Measurements from ENCODE around the gene OBI1. TPM values are rescaled to one million over a fixed set of nuclear protein-coding genes. Genes with fewer than 3 reads are reported as not detected.

The OBI1 gene
- total RNA-seq (10 to 100 TPM in 1 of 4 donors, 1 to 10 TPM in 3; 8.5 to 11.0 (median 9.6) TPM), polyA plus RNA-seq (5.6 TPM)
- long read RNA-seq, donor 1, transcript RNF219-201 (6 exons, 3,529 nt), result major isoform, 41 of 45 reads
- long read RNA-seq, donor 1, partial matches to known transcripts, result 0 of 45 reads
- long read RNA-seq, donor 1, other reads (novel, unspliced or antisense), result 4 of 45 reads
- long read RNA-seq, donor 2, transcript RNF219-201 (6 exons, 3,529 nt), result major isoform, 11 of 12 reads
- long read RNA-seq, donor 2, partial matches to known transcripts, result 0 of 12 reads
- long read RNA-seq, donor 2, other reads (novel, unspliced or antisense), result 1 of 12 reads
- long read RNA-seq, donor 3, transcript RNF219-201 (6 exons, 3,529 nt), result major isoform, 54 of 58 reads
- long read RNA-seq, donor 3, partial matches to known transcripts, result 0 of 58 reads
- long read RNA-seq, donor 3, other reads (novel, unspliced or antisense), result 4 of 58 reads
- long read RNA-seq, donor 4, transcript RNF219-201 (6 exons, 3,529 nt), result major isoform, 13 of 16 reads
- long read RNA-seq, donor 4, partial matches to known transcripts, result 0 of 16 reads
- long read RNA-seq, donor 4, other reads (novel, unspliced or antisense), result 3 of 16 reads

GRCh38 chr13:78658630-78659449 is at the start of gene OBI1:
Gene OBI1 (minus strand): TSS chr13:78659155. CDS start chr13:78659120, 35 bp downstream.
- Histone ChIP-seq H3K27ac (ENCODE audit: low read length) (peak within 1 kb of the TSS; percentile 26), H3K4me3 (ENCODE audit: low read length) (peak within 1 kb of the TSS; percentile 58), H3K9me3 (ENCODE audit: control insufficient read depth, low read length) (no peaks in the 10 kb centered on the region), H3K27me3 (ENCODE audit: control insufficient read depth, insufficient read depth) (no peaks in the 10 kb centered on the region), H3K4me1 (ENCODE audit: control insufficient read depth, insufficient read depth, low read length) (peaks cover 2% of the 10 kb centered on the region)
- WGBS, result under 1% methylated on average over 67 of the region's 67 CpGs
- DNase-seq (peak; percentile 92 to 97 (median 96)), ATAC-seq (peak; percentile 99)
- intact Hi-C loops (cut with DNase I), result no loop called here

GRCh38 chr13:78701383-78701782 is 42.4 kb upstream of the OBI1 start:
- intact Hi-C loops (cut with DNase I), result no loop called here
- Histone ChIP-seq H3K4me1 (ENCODE audit: control insufficient read depth, insufficient read depth, low read length) (no peaks in the 10 kb centered on the region), H3K27me3 (ENCODE audit: control insufficient read depth, insufficient read depth) (no peaks in the 10 kb centered on the region), H3K9me3 (ENCODE audit: control insufficient read depth, low read length) (no peaks in the 10 kb centered on the region), H3K27ac (ENCODE audit: low read length) (no peak overlapping the region), H3K4me3 (ENCODE audit: low read length) (no peak overlapping the region)
- ATAC-seq, result no peak
- WGBS, result 31% methylated on average over 1 of the region's 1 CpG
- no peak for DNase-seq

- DNase-seq (no peak), ATAC-seq (no peak)
- intact Hi-C loops (cut with DNase I), result no loop called here
- Histone ChIP-seq H3K27me3 (ENCODE audit: control insufficient read depth, insufficient read depth) (no peaks in the 10 kb centered on the region), H3K4me3 (ENCODE audit: low read length) (no peak overlapping the region), H3K27ac (ENCODE audit: low read length) (no peak overlapping the region), H3K4me1 (ENCODE audit: control insufficient read depth, insufficient read depth, low read length) (no peaks in the 10 kb centered on the region), H3K9me3 (ENCODE audit: control insufficient read depth, low read length) (no peaks in the 10 kb centered on the region)
- 35% methylated on average over 3 of the region's 3 CpGs for WGBS
Measured at GRCh38 chr13:78700121-78700910, 41.4 kb upstream of the OBI1 start.

- Histone ChIP-seq H3K27me3 (ENCODE audit: control insufficient read depth, insufficient read depth) (no peaks in the 10 kb centered on the region), H3K4me3 (ENCODE audit: low read length) (no peak overlapping the region), H3K9me3 (ENCODE audit: control insufficient read depth, low read length) (peaks cover 1% of the 10 kb centered on the region), H3K27ac (ENCODE audit: low read length) (no peak overlapping the region), H3K4me1 (ENCODE audit: control insufficient read depth, insufficient read depth, low read length) (no peaks in the 10 kb centered on the region)
- ATAC-seq, result no peak
- DNase-seq, result no peak
- WGBS, result 29% methylated on average over 2 of the region's 2 CpGs
- intact Hi-C loops (cut with DNase I), result no loop called here
Measured at GRCh38 chr13:78689011-78689410, 30.1 kb upstream of the OBI1 start.

- no peak for DNase-seq
- H3K9me3 ChIP-seq (ENCODE audit: control insufficient read depth, low read length), result peaks cover 2% of the 10 kb centered on the region
- no peak overlapping the region for H3K27ac ChIP-seq (ENCODE audit: low read length)
- intact Hi-C loops (cut with DNase I), result no loop called here
- ATAC-seq, result no peak
- H3K27me3 ChIP-seq (ENCODE audit: control insufficient read depth, insufficient read depth), result no peaks in the 10 kb centered on the region
- 84% methylated on average over 4 of the region's 4 CpGs for WGBS
- H3K4me1 ChIP-seq (ENCODE audit: control insufficient read depth, insufficient read depth, low read length), result no peaks in the 10 kb centered on the region
- H3K4me3 ChIP-seq (ENCODE audit: low read length), result no peak overlapping the region
Measured at GRCh38 chr13:78686461-78686860, 27.5 kb upstream of the OBI1 start.

- Histone ChIP-seq H3K4me3 (ENCODE audit: low read length) (no peak overlapping the region), H3K27me3 (ENCODE audit: control insufficient read depth, insufficient read depth) (no peaks in the 10 kb centered on the region), H3K4me1 (ENCODE audit: control insufficient read depth, insufficient read depth, low read length) (no peaks in the 10 kb centered on the region), H3K9me3 (ENCODE audit: control insufficient read depth, low read length) (peaks cover 2% of the 10 kb centered on the region), H3K27ac (ENCODE audit: low read length) (no peak overlapping the region)
- WGBS, result 50% methylated on average over 6 of the region's 6 CpGs
- ATAC-seq (no peak), DNase-seq (no peak)
- intact Hi-C loops (cut with DNase I), result no loop called here
Measured at GRCh38 chr13:78680576-78681350, 21.8 kb upstream of the OBI1 start.

GRCh38 chr13:78680115-78680561 is 21.2 kb upstream of the OBI1 start:
- no peaks in the 10 kb centered on the region for H3K4me1 ChIP-seq (ENCODE audit: control insufficient read depth, insufficient read depth, low read length)
- WGBS, result 80% methylated on average over 8 of the region's 8 CpGs
- intact Hi-C loops (cut with DNase I), result no loop called here
- no peaks in the 10 kb centered on the region for H3K27me3 ChIP-seq (ENCODE audit: control insufficient read depth, insufficient read depth)
- H3K4me3 ChIP-seq (ENCODE audit: low read length), result no peak overlapping the region
- H3K9me3 ChIP-seq (ENCODE audit: control insufficient read depth, low read length), result peaks cover 2% of the 10 kb centered on the region
- H3K27ac ChIP-seq (ENCODE audit: low read length), result no peak overlapping the region
- DNase-seq (no peak), ATAC-seq (no peak)

GRCh38 chr13:78679329-78679728 is 20.4 kb upstream of the OBI1 start:
- no peak for DNase-seq
- no peaks in the 10 kb centered on the region for H3K27me3 ChIP-seq (ENCODE audit: control insufficient read depth, insufficient read depth)
- WGBS, result 15% methylated on average over 1 of the region's 1 CpG
- peaks cover 2% of the 10 kb centered on the region for H3K9me3 ChIP-seq (ENCODE audit: control insufficient read depth, low read length)
- no peak overlapping the region for H3K27ac ChIP-seq (ENCODE audit: low read length)
- ATAC-seq, result peak; percentile 57 to 88
- no peaks in the 10 kb centered on the region for H3K4me1 ChIP-seq (ENCODE audit: control insufficient read depth, insufficient read depth, low read length)
- intact Hi-C loops (cut with DNase I), result no loop called here
- no peak overlapping the region for H3K4me3 ChIP-seq (ENCODE audit: low read length)

GRCh38 chr13:78675112-78675511 is 16.2 kb upstream of the OBI1 start:
- DNase-seq (no peak), ATAC-seq (no peak)
- 75% methylated on average over 3 of the region's 3 CpGs for WGBS
- H3K4me3 ChIP-seq (ENCODE audit: low read length), result no peak overlapping the region
- intact Hi-C loops (cut with DNase I), result no loop called here
- H3K27me3 ChIP-seq (ENCODE audit: control insufficient read depth, insufficient read depth), result no peaks in the 10 kb centered on the region
- no peaks in the 10 kb centered on the region for H3K9me3 ChIP-seq (ENCODE audit: control insufficient read depth, low read length)
- H3K27ac ChIP-seq (ENCODE audit: low read length), result no peak overlapping the region
- no peaks in the 10 kb centered on the region for H3K4me1 ChIP-seq (ENCODE audit: control insufficient read depth, insufficient read depth, low read length)

- DNase-seq (no peak), ATAC-seq (no peak)
- intact Hi-C loops (cut with DNase I), result no loop called here
- no peaks in the 10 kb centered on the region for H3K27me3 ChIP-seq (ENCODE audit: control insufficient read depth, insufficient read depth)
- H3K4me3 ChIP-seq (ENCODE audit: low read length), result no peak overlapping the region
- no peaks in the 10 kb centered on the region for H3K4me1 ChIP-seq (ENCODE audit: control insufficient read depth, insufficient read depth, low read length)
- no peaks in the 10 kb centered on the region for H3K9me3 ChIP-seq (ENCODE audit: control insufficient read depth, low read length)
- 59% methylated on average over 1 of the region's 1 CpG for WGBS
- no peak overlapping the region for H3K27ac ChIP-seq (ENCODE audit: low read length)
Measured at GRCh38 chr13:78674638-78675037, 15.7 kb upstream of the OBI1 start.

All from right cardiac atrium (tissue), 5 donors.